ENCODE measurements around the gene MCEMP1. TPM values are rescaled to one million over a fixed set of nuclear protein-coding genes. Genes with fewer than 3 reads are reported as not detected.

The MCEMP1 gene
- total RNA-seq, 1 experiment from 2014 or later, result 4.0 TPM

- H3K4me1 ChIP-seq (ENCODE audit: insufficient read depth, low read length, poor library complexity, severe bottlenecking), result no peaks in the 10 kb centered on the region
- intact Hi-C loops (cut with micrococcal nuclease; ENCODE audit: unreplicated experiment), result no loop called here
- no peaks in the 10 kb centered on the region for H3K27me3 ChIP-seq (replicated peaks; ENCODE audit: insufficient read depth, low read depth, low read length, poor library complexity)
- CTCF ChIA-PET, result interaction anchor here (1.3 kb wide), 1 partner anchor 76 kb away, joined by 4 read pairs; no protein-coding TSS in a partner anchor
- POLR2A ChIA-PET (ENCODE audit: low non-redundant PET), result no interaction called here
- H3K27ac ChIP-seq (ENCODE audit: low read depth, low read length, poor library complexity, severe bottlenecking), result no peak overlapping the region
- no peaks in the 10 kb centered on the region for H3K36me3 ChIP-seq (ENCODE audit: insufficient read depth, low read length, poor library complexity, severe bottlenecking)
- no TSS peak for BruUV-seq (replicated peaks)
- TF ChIP-seq EZH2 (IDR thresholded peaks at IDR 0.05; ENCODE audit: borderline replicate concordance, low read depth, low read length, poor library complexity, severe bottlenecking), result no peak
- TF ChIP-seq CTCF (conservative IDR thresholded peaks at IDR 0.05; ENCODE audit: low read depth, low read length), result no peak
- no peaks in the 10 kb centered on the region for H3K9me3 ChIP-seq (ENCODE audit: low read depth, low read length, poor library complexity, severe bottlenecking)
- DNase-seq (ENCODE audit: low spot score), result no peak
- H3K4me3 ChIP-seq (ENCODE audit: low read depth, low read length, poor library complexity, severe bottlenecking), result no peak overlapping the region
Measured at GRCh38 chr19:7644550-7644877, 32.4 kb upstream of the MCEMP1 start.

DNA sequence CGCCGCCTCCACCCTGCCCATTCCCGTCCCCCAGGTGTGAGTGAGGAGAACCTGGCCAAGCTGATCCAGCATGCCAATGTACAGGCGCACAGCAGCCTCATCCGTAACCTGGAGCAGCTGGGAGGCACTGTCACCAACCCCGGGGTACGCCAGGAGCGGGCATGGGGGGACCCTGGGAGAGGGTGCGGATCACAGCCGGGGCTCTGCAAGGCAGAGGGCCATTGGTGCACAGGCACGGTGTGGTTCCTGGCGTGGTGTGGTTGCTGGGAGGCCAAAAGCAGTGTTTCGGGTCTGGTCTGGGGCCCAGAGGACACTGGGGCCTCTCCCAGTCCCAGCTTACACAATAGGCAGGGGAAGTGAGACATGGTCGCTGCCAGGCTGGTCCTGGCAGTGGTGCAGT, 31.7 kb upstream of the MCEMP1 start:
- CTCF ChIA-PET, result interaction anchor here (1.3 kb wide), 1 partner anchor 77 kb away, joined by 4 read pairs; no protein-coding TSS in a partner anchor

DNA sequence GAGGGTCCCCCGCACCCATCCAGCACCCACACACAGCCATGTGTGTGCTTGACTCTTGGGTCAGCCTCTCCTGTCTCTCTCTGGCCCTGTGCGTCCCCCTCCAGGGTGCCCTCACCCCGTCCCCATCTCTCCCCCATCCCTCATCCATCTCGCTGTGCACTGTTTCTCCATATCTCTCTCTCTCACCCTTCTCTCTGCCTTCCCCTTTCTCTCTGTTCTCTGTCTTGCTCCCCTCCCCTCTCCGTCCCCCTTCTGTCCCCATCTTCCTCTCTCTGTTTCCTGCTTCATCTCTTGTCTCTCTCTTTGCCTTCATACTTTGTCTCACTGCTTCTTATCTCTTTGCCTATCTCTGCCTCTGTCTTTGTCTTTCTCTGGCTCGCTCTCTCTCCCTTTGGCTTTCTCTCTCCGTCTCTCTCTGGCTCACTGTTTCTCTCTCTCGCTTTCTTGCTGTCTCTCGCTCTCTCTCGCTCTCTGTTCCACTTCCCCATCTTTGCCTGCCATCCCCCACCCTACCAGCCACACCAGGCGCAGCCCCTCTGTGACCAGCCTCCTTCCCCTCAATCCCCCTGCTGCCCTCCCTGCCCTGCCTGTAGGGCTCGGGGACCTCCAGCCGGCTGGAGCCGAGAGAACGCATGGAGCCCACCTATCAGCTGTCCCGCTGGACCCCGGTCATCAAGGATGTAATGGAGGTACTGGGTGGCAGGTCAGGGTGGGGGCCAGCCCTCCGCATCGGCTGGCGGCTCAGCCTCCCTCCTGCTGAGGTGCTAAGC, 31.0 kb upstream of the MCEMP1 start:
- TF ChIP-seq EZH2 (IDR thresholded peaks at IDR 0.05; ENCODE audit: borderline replicate concordance, low read depth, low read length, poor library complexity, severe bottlenecking) (no peak), CTCF (conservative IDR thresholded peaks at IDR 0.05; ENCODE audit: low read depth, low read length) (no peak)
- ChIA-PET CTCF (no interaction called here), POLR2A (ENCODE audit: low non-redundant PET) (no interaction called here)
- Histone ChIP-seq H3K4me1 (ENCODE audit: insufficient read depth, low read length, poor library complexity, severe bottlenecking) (no peaks in the 10 kb centered on the region), H3K4me3 (ENCODE audit: low read depth, low read length, poor library complexity, severe bottlenecking) (no peak overlapping the region), H3K27me3 (replicated peaks; ENCODE audit: insufficient read depth, low read depth, low read length, poor library complexity) (no peaks in the 10 kb centered on the region), H3K9me3 (ENCODE audit: low read depth, low read length, poor library complexity, severe bottlenecking) (no peaks in the 10 kb centered on the region), H3K36me3 (ENCODE audit: insufficient read depth, low read length, poor library complexity, severe bottlenecking) (no peaks in the 10 kb centered on the region), H3K27ac (ENCODE audit: low read depth, low read length, poor library complexity, severe bottlenecking) (no peak overlapping the region)
- DNase-seq (ENCODE audit: low spot score), result no peak
- intact Hi-C loops (cut with micrococcal nuclease; ENCODE audit: unreplicated experiment), result no loop called here
- BruUV-seq (replicated peaks), result no TSS peak

More for the DNA sequence above, 31.7 kb upstream of the MCEMP1 start:
- no peak overlapping the region for H3K4me3 ChIP-seq (ENCODE audit: low read depth, low read length, poor library complexity, severe bottlenecking)
- H3K36me3 ChIP-seq (ENCODE audit: insufficient read depth, low read length, poor library complexity, severe bottlenecking), result no peaks in the 10 kb centered on the region
- TF ChIP-seq EZH2 (IDR thresholded peaks at IDR 0.05; ENCODE audit: borderline replicate concordance, low read depth, low read length, poor library complexity, severe bottlenecking) (no peak), CTCF (conservative IDR thresholded peaks at IDR 0.05; ENCODE audit: low read depth, low read length) (no peak)
- no peak for DNase-seq (ENCODE audit: low spot score)
- POLR2A ChIA-PET (ENCODE audit: low non-redundant PET), result no interaction called here
- H3K27me3 ChIP-seq (replicated peaks; ENCODE audit: insufficient read depth, low read depth, low read length, poor library complexity), result no peaks in the 10 kb centered on the region
- H3K4me1 ChIP-seq (ENCODE audit: insufficient read depth, low read length, poor library complexity, severe bottlenecking), result no peaks in the 10 kb centered on the region
- H3K27ac ChIP-seq (ENCODE audit: low read depth, low read length, poor library complexity, severe bottlenecking), result no peak overlapping the region
- intact Hi-C loops (cut with micrococcal nuclease; ENCODE audit: unreplicated experiment), result no loop called here
- no TSS peak for BruUV-seq (replicated peaks)
- H3K9me3 ChIP-seq (ENCODE audit: low read depth, low read length, poor library complexity, severe bottlenecking), result no peaks in the 10 kb centered on the region

All from A673 (cell line).